SK-N-SH treated with all-trans-retinoic acid at 6 μM for 48 hours (cell line): ENCODE data around the gene GALNT15.

ENCODE experiments used
- ATAC-seq: fragments of 200-7000 bp; cut with Tn5 transposase; 3 replicates; pipeline ENCODE4 v1.9.1; 2020; ENCODE audit warnings: mild to moderate bottlenecking, moderate library complexity
- BACH2 ChIP-seq: fragments of 250-450 bp; sonication (Bioruptor Pico); IDR thresholded peaks from 2 replicates; pipeline ENCODE4 v1.9.0; 2021; ENCODE audit warnings: mild to moderate bottlenecking, borderline replicate concordance
- CREB5 ChIP-seq: fragments of 250-450 bp; sonication (Bioruptor Pico); IDR thresholded peaks from 2 replicates; pipeline ENCODE4 v1.5.1; 2020; ENCODE audit warnings: low read depth, mild to moderate bottlenecking, moderate library complexity
- CSDC2 ChIP-seq: fragments of 250-450 bp; sonication (Bioruptor Pico); IDR thresholded peaks from 2 replicates; pipeline ENCODE4 v1.5.0; 2020; ENCODE audit warnings: mild to moderate bottlenecking, moderate library complexity
- ESRRG ChIP-seq: fragments of 250-450 bp; sonication (Bioruptor Pico); IDR thresholded peaks from 2 replicates; pipeline ENCODE4 v1.6.1; 2021; ENCODE audit warnings: mild to moderate bottlenecking
- GLIS3 ChIP-seq: fragments of 250-450 bp; sonication (Bioruptor Pico); IDR thresholded peaks from 2 replicates; pipeline ENCODE4 v1.5.0; 2020; ENCODE audit warnings: mild to moderate bottlenecking, moderate library complexity
- ISL1 ChIP-seq: fragments of 250-450 bp; sonication (Bioruptor Pico); IDR thresholded peaks from 2 replicates; pipeline ENCODE4 v2.1.2; 2022; ENCODE audit warnings: mild to moderate bottlenecking, moderate library complexity
- OSR1 ChIP-seq: fragments of 250-450 bp; sonication (Bioruptor Pico); IDR thresholded peaks from 2 replicates; pipeline ENCODE4 v1.8.0; 2022; ENCODE audit warnings: moderate library complexity, mild to moderate bottlenecking, inconsistent platforms
- PATZ1 ChIP-seq: fragments of 250-450 bp; sonication (Bioruptor Pico); IDR thresholded peaks from 2 replicates; pipeline ENCODE4 v1.8.0; 2020; ENCODE audit warnings: mild to moderate bottlenecking, moderate library complexity, borderline replicate concordance
- POU6F1 ChIP-seq: fragments of 250-450 bp; sonication (Bioruptor Pico); IDR thresholded peaks from 2 replicates; pipeline ENCODE4 v1.8.0; 2021; ENCODE audit warnings: low read depth, mild to moderate bottlenecking, moderate library complexity, borderline replicate concordance
- RARB ChIP-seq: fragments of 250-450 bp; sonication (Bioruptor Pico); IDR thresholded peaks from 2 replicates; pipeline ENCODE4 v1.8.0; 2021; ENCODE audit warnings: mild to moderate bottlenecking, moderate library complexity
- SNAI2 ChIP-seq: fragments of 250-450 bp; sonication (Bioruptor Pico); IDR thresholded peaks from 2 replicates; pipeline ENCODE4 v1.5.0; 2020; ENCODE audit warnings: mild to moderate bottlenecking, moderate library complexity
- TCF4 ChIP-seq: fragments of 250-450 bp; sonication (Bioruptor Pico); IDR thresholded peaks from 2 replicates; pipeline ENCODE4 v1.8.0; 2021; ENCODE audit warnings: mild to moderate bottlenecking, moderate library complexity, borderline replicate concordance
- TOX ChIP-seq: fragments of 250-450 bp; sonication (Bioruptor Pico); IDR thresholded peaks from 2 replicates; pipeline ENCODE4 v1.8.0; 2021; ENCODE audit warnings: mild to moderate bottlenecking, moderate library complexity, borderline replicate concordance
- TSHZ2 ChIP-seq: fragments of 250-450 bp; sonication (Bioruptor Pico); IDR thresholded peaks from 2 replicates; pipeline ENCODE4 v1.5.0; 2020; ENCODE audit warnings: mild to moderate bottlenecking, moderate library complexity
- ZC3H10 ChIP-seq: fragments of 250-450 bp; sonication (Bioruptor Pico); IDR thresholded peaks from 2 replicates; pipeline ENCODE4 v1.5.1; 2021; ENCODE audit warnings: mild to moderate bottlenecking, moderate library complexity
- ZFP30 ChIP-seq: fragments of 450-650 bp; formaldehyde crosslinking; IDR thresholded peaks from 2 replicates; pipeline ENCODE4 v1.5.0; 2022; ENCODE audit warnings: mild to moderate bottlenecking, moderate library complexity
- ZNF565 ChIP-seq: fragments of 450-650 bp; formaldehyde crosslinking; conservative IDR thresholded peaks from 2 replicates; pipeline ENCODE4 v1.5.0; 2020; ENCODE audit warnings: low read depth, mild to moderate bottlenecking, moderate library complexity
- ZNF70 ChIP-seq: fragments of 450-650 bp; formaldehyde crosslinking; IDR thresholded peaks from 2 replicates; pipeline ENCODE4 v1.5.0; 2020; ENCODE audit warnings: mild to moderate bottlenecking, moderate library complexity
- ZNF8 ChIP-seq: fragments of 450-650 bp; formaldehyde crosslinking; IDR thresholded peaks from 2 replicates; pipeline ENCODE4 v1.5.0; 2020; ENCODE audit warnings: mild to moderate bottlenecking, moderate library complexity

Gene GALNT15

GRCh38 chr3:16253601-16254000, 79.1 kb downstream of the GALNT15 start:
- TF ChIP-seq ZNF70 (CRISPR knock-in tag) (no peak), ZNF8 (CRISPR knock-in tag) (no peak), CREB5 (CRISPR knock-in tag) (no peak), ZNF565 (CRISPR knock-in tag) (no peak), BACH2 (CRISPR knock-in tag) (no peak), RARB (CRISPR knock-in tag) (no peak), TSHZ2 (CRISPR knock-in tag) (no peak), ZFP30 (CRISPR knock-in tag) (no peak), TCF4 (CRISPR knock-in tag) (no peak), ESRRG (CRISPR knock-in tag) (no peak)
- no peak for ATAC-seq

GRCh38 chr3:16254916-16255315, 80.4 kb downstream of the GALNT15 start:
- TF ChIP-seq TSHZ2 (CRISPR knock-in tag), result no peak
- no peak for TF ChIP-seq BACH2 (CRISPR knock-in tag)
- TF ChIP-seq, all 23 proteins: peak for 0
- no peak for ATAC-seq

GRCh38 chr3:16255326-16255725, 80.8 kb downstream of the GALNT15 start:
- ATAC-seq, result no peak
- TF ChIP-seq ZC3H10 (CRISPR knock-in tag), result no peak
- no peak for TF ChIP-seq CSDC2
- no peak for TF ChIP-seq SNAI2
- no peak for TF ChIP-seq TCF4 (CRISPR knock-in tag)
- TF ChIP-seq TOX, result no peak
- TF ChIP-seq ZNF8 (CRISPR knock-in tag), result no peak
- no peak for TF ChIP-seq ESRRG (CRISPR knock-in tag)
- TF ChIP-seq ZNF70 (CRISPR knock-in tag), result no peak
- TF ChIP-seq ISL1 (CRISPR knock-in tag), result no peak
- no peak for TF ChIP-seq OSR1 (CRISPR knock-in tag)
- no peak for TF ChIP-seq PATZ1 (CRISPR knock-in tag)
- no peak for TF ChIP-seq ZNF565 (CRISPR knock-in tag)
- TF ChIP-seq POU6F1 (CRISPR knock-in tag), result no peak
- no peak for TF ChIP-seq RARB (CRISPR knock-in tag)
- no peak for TF ChIP-seq CREB5 (CRISPR knock-in tag)
- TF ChIP-seq GLIS3, result no peak
- no peak for TF ChIP-seq TSHZ2 (CRISPR knock-in tag)
